Transverse colon (tissue), 4 donors: ENCODE results near the gene SLC4A3.

Experiments used
- CTCF ChIP-seq, 5 experiments: fragments of 200-600 bp in 3 of 5; fragments of 450-650 bp in 2 of 5; sonication (generic) in 3 of 5; IDR thresholded peaks; 1 replicate in 2 of 5; 2 replicates in 3 of 5; pipeline ENCODE4 v1.5.1; 2016 to 2017; ENCODE audit warnings: antibody characterized with exemption in 5 of 5, inconsistent platforms in 3 of 5, mild to moderate bottlenecking in 2 of 5, moderate library complexity in 1 of 5
- EP300 ChIP-seq: sonication (generic); formaldehyde crosslinking; IDR thresholded peaks from one replicate; pipeline ENCODE4 v1.6.1; 2017; ENCODE audit warnings: antibody characterized with exemption, low read depth
- POLR2A ChIP-seq: fragments of 450-650 bp; IDR thresholded peaks from one replicate; pipeline ENCODE4 v1.6.1; 2016; ENCODE audit warnings: antibody characterized with exemption, mild to moderate bottlenecking, moderate library complexity
- POLR2AphosphoS5 ChIP-seq, 3 donors: sonication (generic); formaldehyde crosslinking; IDR thresholded peaks; one replicate each; pipeline ENCODE4 v1.6.1; 2016; ENCODE audit warnings: antibody characterized with exemption in 3 of 3

- TF ChIP-seq CTCF (IDR thresholded peaks at IDR 0.05) (no peak), POLR2AphosphoS5 (IDR thresholded peaks at IDR 0.05) (no peak), POLR2A (no peak), EP300 (no peak)
These were observed 49.2 kb downstream of the SLC4A3 start for GRCh38 chr2:219676586-219676985.
